Keratinocyte (primary cell): ENCODE data around the gene CUX1.

Experiments
- EZH2 ChIP-seq: IDR thresholded peaks from one replicate; pipeline ENCODE4 v1.6.1; 2012; ENCODE audit warnings: inconsistent platforms, mild to moderate bottlenecking, low read length, moderate library complexity
- TF ChIP-seq, protein P1 (sequence below), 3 experiments: IDR thresholded peaks in 1 of 3; conservative IDR thresholded peaks in 1 of 3; optimal IDR thresholded peaks in 1 of 3; 2 replicates in 2 of 3; 3 replicates in 1 of 3; pipeline versions ENCODE3 to v1.5.1; 2011; ENCODE audit warnings: low read length in 3 of 3, mild to moderate bottlenecking in 3 of 3, moderate library complexity in 2 of 3, control low read depth in 1 of 3, inconsistent platforms in 1 of 3; ENCODE audit not compliant: insufficient read depth in 2 of 3; ENCODE audit errors: extremely low read depth in 1 of 3

DNA sequence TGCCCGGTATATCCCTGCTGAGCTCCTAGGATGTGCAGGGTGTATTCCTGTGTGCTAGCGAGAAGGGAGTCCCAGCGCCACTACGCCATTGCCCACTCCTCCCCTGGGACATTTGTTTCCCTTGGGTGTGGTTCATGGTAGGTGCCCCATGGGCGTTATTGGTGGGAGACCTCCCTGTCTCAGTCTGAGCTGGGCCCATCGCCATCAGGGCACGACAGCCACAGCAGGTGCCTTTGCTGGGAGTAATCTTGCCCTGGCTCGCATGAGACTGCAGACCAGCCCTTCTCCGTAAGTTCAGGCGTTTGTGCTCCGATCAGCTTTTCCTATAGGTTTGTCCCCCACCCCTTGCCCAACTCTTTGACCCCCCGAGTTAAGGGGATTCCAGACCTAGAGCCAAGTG lies 332.0 kb downstream of the CUX1 start:
- TF ChIP-seq, protein P1, sequence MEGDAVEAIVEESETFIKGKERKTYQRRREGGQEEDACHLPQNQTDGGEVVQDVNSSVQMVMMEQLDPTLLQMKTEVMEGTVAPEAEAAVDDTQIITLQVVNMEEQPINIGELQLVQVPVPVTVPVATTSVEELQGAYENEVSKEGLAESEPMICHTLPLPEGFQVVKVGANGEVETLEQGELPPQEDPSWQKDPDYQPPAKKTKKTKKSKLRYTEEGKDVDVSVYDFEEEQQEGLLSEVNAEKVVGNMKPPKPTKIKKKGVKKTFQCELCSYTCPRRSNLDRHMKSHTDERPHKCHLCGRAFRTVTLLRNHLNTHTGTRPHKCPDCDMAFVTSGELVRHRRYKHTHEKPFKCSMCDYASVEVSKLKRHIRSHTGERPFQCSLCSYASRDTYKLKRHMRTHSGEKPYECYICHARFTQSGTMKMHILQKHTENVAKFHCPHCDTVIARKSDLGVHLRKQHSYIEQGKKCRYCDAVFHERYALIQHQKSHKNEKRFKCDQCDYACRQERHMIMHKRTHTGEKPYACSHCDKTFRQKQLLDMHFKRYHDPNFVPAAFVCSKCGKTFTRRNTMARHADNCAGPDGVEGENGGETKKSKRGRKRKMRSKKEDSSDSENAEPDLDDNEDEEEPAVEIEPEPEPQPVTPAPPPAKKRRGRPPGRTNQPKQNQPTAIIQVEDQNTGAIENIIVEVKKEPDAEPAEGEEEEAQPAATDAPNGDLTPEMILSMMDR (optimal IDR thresholded peaks at IDR 0.05 in 1 of 3, IDR thresholded peaks at IDR 0.05 in 1 of 3, conservative IDR thresholded peaks at IDR 0.05 in 1 of 3; ENCODE audit: extremely low read depth in 1 of 3, insufficient read depth in 2 of 3, low read length in 3 of 3), result no peak
- no peak for TF ChIP-seq EZH2
